ENCODE measurements around the gene ERFE. TPM values are rescaled to one million over a fixed set of nuclear protein-coding genes. Genes with fewer than 3 reads are reported as not detected.

ERFE gene
- total and polyA plus RNA-seq, 9 of the 15 experiments (the other 6 are each of a cell fraction or from before 2014, with no cell fraction given): 0.55 to 8.2 (median 3.7) TPM

GRCh38 chr2:238180554-238180953 lies 21.8 kb downstream of the ERFE start:
- Histone ChIP-seq H3K4me1 (replicated peaks in 1 of 2; ENCODE audit: control insufficient read depth in 2 of 2, insufficient read depth in 2 of 2, low read length in 2 of 2) (no peaks in the 10 kb centered on the region), H3K36me3 (ENCODE audit: control insufficient read depth, insufficient read depth, low read length) (peaks cover 87% of the 10 kb centered on the region), H3K9me1 (ENCODE audit: control insufficient read depth, insufficient read depth, low read length) (no peaks in the 10 kb centered on the region), H3K4me3 (no peak overlapping the region), H3K27me3 (ENCODE audit: control insufficient read depth in 2 of 2, insufficient read depth in 2 of 2, low read length in 2 of 2) (no peaks in the 10 kb centered on the region), H4K20me1 (replicated peaks; ENCODE audit: control insufficient read depth, insufficient read depth, low read length) (no peaks in the 10 kb centered on the region), H3K27ac (ENCODE audit: extremely low read depth, low read depth, low read length) (no peak overlapping the region), H3K9ac (ENCODE audit: insufficient read depth in 1 of 2, low read depth in 2 of 2, low read length in 2 of 2) (no peak overlapping the region), H3K9me3 (replicated peaks; ENCODE audit: control insufficient read depth, insufficient read depth, low read depth, low read length) (no peaks in the 10 kb centered on the region), H2AFZ (ENCODE audit: low read depth, low read length) (no peak overlapping the region), H3K79me2 (ENCODE audit: control insufficient read depth, insufficient read depth, low read length) (no peaks in the 10 kb centered on the region; the same call in 2 of the 3 replicates), H3K4me2 (ENCODE audit: insufficient read depth, low read length) (no peak overlapping the region)
- BruUV-seq (replicated peaks): no TSS peak
- ChIA-PET POLR2A (interaction anchor here (1.0 kb wide), 1 partner anchor 13 kb away, joined by 3 read pairs; no protein-coding TSS in a partner anchor), CTCF (ENCODE audit: low intra/inter-chr PET ratio) (no interaction called here)
- FAIRE-seq (no peak), ATAC-seq (no peak), DNase-seq (ENCODE audit: extremely low read depth in 1 of 4, low spot score in 3 of 4) (no peak)
- in situ Hi-C loops (cut with MboI): no loop called here
- no peak for TF ChIP-seq HMGN3 (IDR thresholded peaks at IDR 0.05; ENCODE audit: borderline replicate concordance, extremely low read depth, insufficient read length, low read depth, low read length)
- no peak for TF ChIP-seq MCM2 (IDR thresholded peaks at IDR 0.05; ENCODE audit: low read depth)
- no peak for TF ChIP-seq NKRF (IDR thresholded peaks at IDR 0.05; ENCODE audit: borderline replicate concordance)
- no peak for TF ChIP-seq FUS (optimal IDR thresholded peaks at IDR 0.05; ENCODE audit: low read depth, low read length)
- TF ChIP-seq ZC3H8 (IDR thresholded peaks at IDR 0.05): no peak
- TF ChIP-seq POLR2H (tag; IDR thresholded peaks at IDR 0.05; ENCODE audit: low read depth): no peak
- TF ChIP-seq RHOXF2B (CRISPR knock-in tag; conservative IDR thresholded peaks at IDR 0.05): no peak
- TF ChIP-seq MCM7 (IDR thresholded peaks at IDR 0.05): no peak
- no peak for TF ChIP-seq ETS1 (conservative IDR thresholded peaks at IDR 0.05; ENCODE audit: control insufficient read depth, low read depth, low read length)
- TF ChIP-seq NCOA2 (IDR thresholded peaks at IDR 0.05; ENCODE audit: partially characterized antibody in 2 of 2): no peak
- WGBS (ENCODE audit: insufficient coverage, low coverage, missing lambda C conversion rate): 93% methylated on average over 5 of the region's 5 CpGs
- intact Hi-C loops (cut with micrococcal nuclease): no loop called here

Measured in K562 (cell line).